ENCODE results near the gene RAB36.
A peak's percentile ranks its signal among the peaks of the same experiment; 100 is the strongest.

RAB36 gene

DNA sequence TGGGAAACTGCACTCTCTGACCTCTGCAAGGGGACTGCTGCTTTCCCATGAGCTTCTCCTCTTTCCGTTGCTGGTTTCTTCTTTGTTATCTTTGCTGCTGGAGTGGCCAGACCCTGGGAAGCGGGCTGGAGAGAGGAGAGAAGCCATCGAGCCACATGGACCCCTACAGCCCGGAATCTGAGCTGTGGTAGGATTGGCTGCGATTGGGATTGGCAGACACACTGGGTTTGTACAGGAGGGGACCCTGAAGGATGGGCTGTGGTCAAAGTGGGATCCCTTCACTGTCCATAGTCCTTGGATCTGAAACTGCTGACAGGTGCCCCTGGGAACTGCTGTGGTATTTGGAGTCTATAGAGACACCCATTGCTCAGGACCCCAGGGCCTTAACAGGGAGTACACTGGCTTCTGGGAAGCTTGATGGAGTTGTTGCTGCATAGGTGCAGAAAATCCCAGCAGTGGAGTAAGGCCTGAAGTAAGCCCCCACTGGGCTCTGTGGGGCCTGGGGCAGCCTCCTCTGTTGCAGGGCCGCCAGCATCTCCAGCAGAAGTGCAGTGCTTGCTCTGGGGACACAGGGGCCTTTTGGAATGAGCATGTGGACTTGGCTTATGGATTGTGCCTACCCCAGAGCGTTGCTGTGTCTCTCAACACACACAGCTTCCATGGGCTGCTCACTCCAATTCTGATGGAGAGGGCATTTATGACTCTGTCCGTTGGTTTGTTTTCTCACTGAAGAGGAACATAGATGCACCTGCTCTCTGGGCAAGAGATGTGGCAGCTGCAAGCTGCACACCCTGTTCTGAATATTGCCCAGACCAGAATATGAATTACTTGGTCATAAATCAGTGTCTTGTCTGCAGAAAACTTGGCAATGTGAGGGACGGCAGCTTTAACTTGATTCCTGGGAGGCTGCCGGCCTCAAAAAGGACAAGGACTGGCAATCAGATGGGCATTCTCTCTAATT, 67.1 kb downstream of the RAB36 start:
- peak; percentile 53 for DNase-seq

DNA sequence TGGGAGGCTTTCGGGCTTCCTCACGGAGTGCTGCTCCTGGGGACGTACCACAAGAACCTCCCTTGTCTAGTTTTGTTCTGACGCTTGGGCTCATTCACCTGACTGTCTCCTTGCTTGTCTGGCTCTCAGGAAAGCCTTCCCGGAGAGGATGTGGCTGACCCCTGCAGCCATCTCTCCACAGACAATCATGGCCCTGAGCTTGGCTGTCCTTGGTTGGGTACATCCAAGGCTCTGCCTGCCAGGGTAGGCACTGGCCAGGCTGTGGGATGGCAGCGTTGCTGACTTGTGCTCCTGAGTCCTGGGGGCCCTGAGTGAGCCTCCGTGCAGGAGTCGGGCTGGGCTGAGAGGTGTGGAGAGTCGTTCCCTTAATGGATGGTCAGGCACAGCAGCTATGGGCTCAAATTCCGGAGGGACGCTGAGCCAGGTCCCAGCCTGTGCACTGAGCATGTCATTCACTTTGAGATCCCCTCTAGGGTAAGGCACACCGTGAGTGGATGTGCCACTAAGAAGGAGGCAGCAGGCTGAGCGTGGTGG, 67.8 kb downstream of the RAB36 start:
- DNase-seq = no peak

DNA sequence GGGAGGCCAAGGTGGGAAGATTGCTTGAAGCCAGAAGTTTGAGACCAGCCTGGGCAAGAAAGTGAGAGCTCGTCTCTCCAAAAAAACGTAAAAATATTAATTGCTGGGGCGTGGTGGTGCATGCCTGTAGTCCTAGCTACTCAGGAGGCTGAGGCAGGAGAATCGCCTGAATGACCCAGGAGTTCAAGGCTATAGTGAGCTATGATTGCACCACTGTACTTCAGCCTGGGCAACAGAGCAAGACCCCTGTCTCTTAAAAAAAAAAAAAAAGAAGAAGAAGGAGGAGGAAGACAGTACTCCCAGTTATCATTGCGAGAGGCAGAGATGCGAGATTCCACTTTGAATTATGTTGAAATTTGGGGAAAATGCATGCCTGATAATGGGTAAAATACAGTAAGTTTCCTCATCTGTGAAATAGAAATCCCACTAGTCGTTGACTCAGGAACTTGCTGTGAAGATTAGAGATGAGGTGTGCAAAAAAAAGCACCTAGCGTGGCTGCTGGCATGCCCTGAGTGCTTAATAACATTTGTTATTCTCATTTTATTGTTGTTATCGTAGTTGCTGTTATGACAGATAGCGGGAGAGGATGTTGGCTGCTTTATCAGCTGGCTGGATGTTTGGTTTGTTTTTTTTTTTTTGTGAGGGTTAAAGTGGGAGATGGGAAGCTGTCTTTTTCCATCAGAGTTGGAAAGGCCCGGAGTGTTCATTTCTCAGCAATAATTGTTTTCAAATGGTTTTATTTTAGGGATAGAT, 68.5 kb downstream of the RAB36 start:
- DNase-seq = no peak

Measured in COR-L47 (cell line).